HL-60 (cell line): ENCODE measurements around the gene SUOX.

Source experiments
- CTCF ChIP-seq: IDR thresholded peaks from one replicate; pipeline ENCODE4 v1.5.1; 2011; ENCODE audit warnings: low read length, control low read depth, inconsistent platforms; ENCODE audit not compliant: insufficient read depth
- GABPA ChIP-seq: IDR thresholded peaks from 2 replicates; pipeline ENCODE4 v1.6.1; 2012; ENCODE audit warnings: low read depth
- POLR2AphosphoS5 ChIP-seq: IDR thresholded peaks from 2 replicates; pipeline ENCODE4 v1.6.1; 2012; ENCODE audit warnings: low read depth
- REST ChIP-seq: IDR thresholded peaks from 2 replicates; pipeline ENCODE4 v1.6.1; 2012; ENCODE audit warnings: low read depth; ENCODE audit not compliant: insufficient replicate concordance
- SPI1 ChIP-seq: IDR thresholded peaks from 2 replicates; pipeline ENCODE4 v1.6.1; 2012; ENCODE audit warnings: low read depth, mild to moderate bottlenecking, borderline replicate concordance

- TF ChIP-seq CTCF (no peak), POLR2AphosphoS5 (no peak), GABPA (no peak), REST (no peak), SPI1 (no peak)
Observed at GRCh38 chr12:55955344-55955743, 41.7 kb upstream of the SUOX start.
